Posterior cingulate gyrus (tissue), 11 donors: ENCODE data around the gene TPSAB1.
"Not testable (repeated sequence)": the region's sequence is repeated elsewhere in the genome, so short reads cannot be mapped to it uniquely, and the experiment has no call there.

Experiments used
- DNase-seq, 10 donors: peaks; one replicate each; pipeline versions ENCODE4 v3.0.0 to v3.0.0-alpha.2; 2020 to 2021; ENCODE audit warnings: mixed read lengths in 3 of 10
- intact Hi-C: fragments of 100-400 bp; cut with DNase I; formaldehyde crosslinking; loops from one replicate; pipeline ENCODE4 v1.15.1; 2023

The TPSAB1 gene

GRCh38 chr16:1262210-1262845 lies 21.8 kb downstream of the TPSAB1 start:
- DNase-seq = no peak
- intact Hi-C loops = no loop called here

GRCh38 chr16:1262846-1263221 lies 22.3 kb downstream of the TPSAB1 start:
- DNase-seq = no peak
- intact Hi-C loops = no loop called here

GRCh38 chr16:1263591-1264344 lies 23.3 kb downstream of the TPSAB1 start:
- DNase-seq = no peak
- intact Hi-C loops = no loop called here

GRCh38 chr16:1264345-1265089 lies 24.0 kb downstream of the TPSAB1 start:
- intact Hi-C loops = no loop called here
- DNase-seq = no peak

- DNase-seq = no peak
- intact Hi-C loops = no loop called here
Observed at GRCh38 chr16:1265090-1265630, 24.7 kb downstream of the TPSAB1 start.

- intact Hi-C loops = no loop called here
- DNase-seq = no peak
Observed at GRCh38 chr16:1265826-1266225, 25.3 kb downstream of the TPSAB1 start.

- DNase-seq, intact Hi-C loops: not testable (repeated sequence)
Observed at GRCh38 chr16:1269418-1269817, 28.9 kb downstream of the TPSAB1 start.

- intact Hi-C loops = no loop called here
- no peak for DNase-seq
Observed at GRCh38 chr16:1271380-1271723, 30.8 kb downstream of the TPSAB1 start.

GRCh38 chr16:1271724-1272413 lies 31.4 kb downstream of the TPSAB1 start:
- DNase-seq = peak in 3 of 10 donors; percentile 4 to 20 (median 18)
- intact Hi-C loops = not testable (repeated sequence)

- no peak for DNase-seq
- intact Hi-C loops = no loop called here
Observed at GRCh38 chr16:1272453-1273198, 32.1 kb downstream of the TPSAB1 start.

GRCh38 chr16:1273816-1274215 lies 33.3 kb downstream of the TPSAB1 start:
- no peak for DNase-seq
- intact Hi-C loops = no loop called here

GRCh38 chr16:1274767-1275166 lies 34.3 kb downstream of the TPSAB1 start:
- intact Hi-C loops = no loop called here
- no peak for DNase-seq

- intact Hi-C loops = no loop called here
- DNase-seq = no peak
Observed at GRCh38 chr16:1275791-1276579, 35.5 kb downstream of the TPSAB1 start.

- no peak for DNase-seq
- intact Hi-C loops = no loop called here
Observed at GRCh38 chr16:1276580-1276878, 36.0 kb downstream of the TPSAB1 start.

- DNase-seq = no peak
- intact Hi-C loops = no loop called here
Observed at GRCh38 chr16:1277151-1277598, 36.7 kb downstream of the TPSAB1 start.

GRCh38 chr16:1277617-1278282 lies 37.2 kb downstream of the TPSAB1 start:
- intact Hi-C loops = no loop called here
- no peak for DNase-seq

- DNase-seq = no peak
- intact Hi-C loops = no loop called here
Observed at GRCh38 chr16:1278477-1278876, 38.0 kb downstream of the TPSAB1 start.

- intact Hi-C loops = no loop called here
- DNase-seq = no peak
Observed at GRCh38 chr16:1279081-1279944, 38.8 kb downstream of the TPSAB1 start.
